Amniotic stem cell (primary cell): ENCODE measurements around the gene MAN2B2.
A peak's percentile ranks its signal among the peaks of the same experiment; 100 is the strongest.
"Not testable (repeated sequence)": the region's sequence is repeated elsewhere in the genome, so short reads cannot be mapped to it uniquely, and the experiment has no call there.

Source experiments
- DNase-seq: peaks from one replicate; lab custom pipeline; 2025; lab: John Stamatoyannopoulos, UW

The MAN2B2 gene

GRCh38 chr4:6617246-6617645 is 42.3 kb downstream of the MAN2B2 start:
- DNase-seq = no peak

DNA sequence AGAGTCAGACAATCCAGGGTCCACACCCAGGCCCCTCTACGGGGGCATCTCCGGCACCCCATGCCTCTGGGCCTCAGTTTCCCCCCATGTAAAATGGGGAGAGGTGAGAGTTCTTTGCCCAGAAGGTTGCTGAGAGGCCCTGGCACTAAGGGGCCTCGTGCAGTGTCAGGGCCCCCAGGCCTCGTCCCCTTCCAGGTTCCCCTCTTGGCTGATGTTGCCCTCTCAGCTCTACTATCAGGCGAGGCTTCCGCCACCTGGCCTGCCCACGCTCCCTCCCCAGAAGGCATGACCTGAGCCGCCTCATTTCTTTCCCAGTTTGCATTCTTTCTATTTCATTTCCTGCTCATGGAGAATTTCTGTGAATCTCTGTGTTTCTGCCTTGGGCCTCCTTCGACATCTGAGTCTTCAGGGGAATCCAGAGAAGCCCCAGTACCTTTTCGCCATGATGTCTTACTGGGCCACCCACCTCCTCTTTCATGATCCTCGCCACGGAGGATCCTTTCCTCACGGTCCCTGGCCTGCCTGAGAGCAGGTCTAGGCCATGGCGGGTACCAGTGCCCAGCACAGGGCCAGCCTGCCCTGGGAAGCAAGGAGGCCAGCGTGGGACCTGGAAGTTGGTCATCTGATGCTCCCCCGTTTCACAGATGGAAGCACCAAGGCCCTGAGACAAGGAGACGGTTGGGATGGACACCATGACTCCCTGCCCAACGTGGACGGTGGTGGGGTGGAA is 43.6 kb downstream of the MAN2B2 start:
- DNase-seq = no peak

- DNase-seq = no peak
These were observed 44.1 kb downstream of the MAN2B2 start for GRCh38 chr4:6619116-6619465.

GRCh38 chr4:6619466-6620255 is 44.7 kb downstream of the MAN2B2 start:
- DNase-seq = no peak

- no peak for DNase-seq
These were observed 45.3 kb downstream of the MAN2B2 start for GRCh38 chr4:6620296-6620695.

- no peak for DNase-seq
These were observed 46.0 kb downstream of the MAN2B2 start for GRCh38 chr4:6620891-6621555.

GRCh38 chr4:6621556-6621927 is 46.6 kb downstream of the MAN2B2 start:
- no peak for DNase-seq

GRCh38 chr4:6622744-6623143 is 47.8 kb downstream of the MAN2B2 start:
- no peak for DNase-seq

DNA sequence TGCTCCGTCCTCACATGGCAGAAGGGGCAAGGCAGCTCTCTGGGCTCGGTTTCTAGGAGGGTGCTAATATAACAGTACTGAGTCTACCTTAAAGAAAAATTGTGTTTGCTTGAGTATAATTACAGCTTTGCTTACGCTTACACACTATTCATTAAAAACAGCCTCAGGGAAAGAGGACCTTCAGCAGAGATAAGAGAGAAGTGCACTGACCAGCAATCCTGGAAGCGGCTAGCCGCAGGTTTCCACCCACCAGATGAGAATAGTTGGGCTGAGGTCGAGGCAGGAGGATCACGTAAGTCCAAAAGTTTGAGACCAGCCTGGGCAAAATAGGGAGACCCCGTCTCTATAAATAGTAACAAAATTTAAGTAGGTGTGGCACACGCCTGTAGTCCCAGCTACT is 50.3 kb downstream of the MAN2B2 start:
- no peak for DNase-seq

- no peak for DNase-seq
These were observed 51.1 kb downstream of the MAN2B2 start for GRCh38 chr4:6626066-6626465.

DNA sequence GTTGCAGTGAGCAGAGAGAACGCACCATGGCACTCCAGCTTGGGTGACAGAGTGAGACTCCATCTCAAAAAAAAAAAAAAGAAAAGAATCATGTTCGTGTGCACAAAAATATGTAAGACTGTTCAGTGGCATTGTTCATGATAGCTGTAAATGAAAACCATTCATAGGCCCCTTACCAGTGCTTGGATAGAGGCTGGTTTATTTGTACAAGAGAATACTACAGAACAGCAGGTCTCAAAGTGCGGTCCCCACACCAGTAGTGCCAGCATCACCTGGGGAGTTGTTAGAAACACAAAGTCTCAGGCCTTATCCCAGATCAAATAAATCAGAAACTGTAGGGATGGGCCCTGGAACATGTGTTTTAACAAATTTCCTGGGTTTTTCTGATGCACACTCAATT is 52.8 kb downstream of the MAN2B2 start:
- no peak for DNase-seq

- not testable (repeated sequence) for DNase-seq
These were observed 53.5 kb downstream of the MAN2B2 start for GRCh38 chr4:6628484-6628883.

DNA sequence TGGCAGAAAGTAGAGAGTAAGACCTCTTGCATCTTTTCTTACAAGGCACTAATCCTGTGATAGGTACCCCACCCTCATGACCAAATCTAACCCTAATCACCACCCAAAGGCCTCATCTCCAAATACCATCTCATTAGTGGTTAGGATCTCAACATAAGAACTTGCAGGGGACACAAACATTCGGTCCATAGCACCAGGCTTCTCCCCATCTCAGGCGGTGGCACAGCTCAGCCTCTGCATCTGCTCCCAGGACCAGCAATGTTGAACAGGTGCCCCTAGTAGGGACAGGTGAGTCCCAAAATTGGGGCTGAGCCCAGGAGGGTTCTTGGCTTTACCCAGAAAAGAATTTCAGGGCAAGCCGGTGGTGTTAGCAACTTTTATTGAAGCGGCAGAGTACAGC is 57.1 kb downstream of the MAN2B2 start:
- no peak for DNase-seq

- no peak for DNase-seq
These were observed 58.3 kb downstream of the MAN2B2 start for GRCh38 chr4:6633091-6633906.

DNA sequence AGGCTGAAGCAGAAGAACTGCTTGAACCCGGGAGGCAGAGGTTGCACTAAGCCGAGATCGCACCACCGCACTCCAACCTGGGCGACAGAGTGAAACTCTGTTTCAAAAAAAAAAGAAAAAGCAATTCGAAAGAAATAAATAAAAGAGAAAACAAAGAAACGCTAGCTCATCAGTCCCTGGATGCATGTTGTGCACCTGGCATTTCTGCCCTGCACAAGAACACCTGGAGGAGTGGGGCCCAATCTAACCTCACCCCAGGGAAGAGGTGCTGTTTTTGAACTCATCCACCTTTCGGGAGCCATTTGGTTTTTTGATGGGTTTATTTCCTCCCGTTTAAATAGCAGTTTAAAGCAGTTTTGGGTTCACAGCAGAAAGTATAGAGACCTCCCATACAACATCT is 59.8 kb downstream of the MAN2B2 start:
- no peak for DNase-seq

DNA sequence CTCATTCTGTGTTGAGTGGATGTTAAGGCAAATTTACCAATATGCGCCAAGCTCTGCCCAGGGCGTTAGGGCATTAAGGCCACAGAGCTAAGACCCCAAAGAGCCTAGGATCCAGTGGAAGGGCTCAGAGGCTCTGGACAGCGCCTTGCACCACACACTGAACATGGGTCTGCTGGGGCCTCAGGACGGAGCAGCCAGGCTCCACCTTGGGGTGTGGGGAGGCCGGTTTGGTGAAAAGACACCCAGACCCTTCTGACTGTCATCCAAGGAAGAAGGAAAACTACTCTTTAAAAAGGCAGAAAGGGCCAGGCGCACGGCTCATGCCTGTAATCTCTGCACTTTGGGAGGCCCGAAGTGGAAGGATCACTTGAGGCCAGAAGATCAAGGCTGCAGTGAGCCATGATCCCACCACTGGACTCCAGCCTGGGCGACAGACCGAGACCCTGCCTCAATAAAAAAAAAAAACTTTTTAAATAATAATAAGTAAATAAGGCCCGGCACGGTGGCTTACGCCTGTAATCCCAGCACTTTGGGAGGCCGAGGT is 64.2 kb downstream of the MAN2B2 start:
- DNase-seq = no peak

DNA sequence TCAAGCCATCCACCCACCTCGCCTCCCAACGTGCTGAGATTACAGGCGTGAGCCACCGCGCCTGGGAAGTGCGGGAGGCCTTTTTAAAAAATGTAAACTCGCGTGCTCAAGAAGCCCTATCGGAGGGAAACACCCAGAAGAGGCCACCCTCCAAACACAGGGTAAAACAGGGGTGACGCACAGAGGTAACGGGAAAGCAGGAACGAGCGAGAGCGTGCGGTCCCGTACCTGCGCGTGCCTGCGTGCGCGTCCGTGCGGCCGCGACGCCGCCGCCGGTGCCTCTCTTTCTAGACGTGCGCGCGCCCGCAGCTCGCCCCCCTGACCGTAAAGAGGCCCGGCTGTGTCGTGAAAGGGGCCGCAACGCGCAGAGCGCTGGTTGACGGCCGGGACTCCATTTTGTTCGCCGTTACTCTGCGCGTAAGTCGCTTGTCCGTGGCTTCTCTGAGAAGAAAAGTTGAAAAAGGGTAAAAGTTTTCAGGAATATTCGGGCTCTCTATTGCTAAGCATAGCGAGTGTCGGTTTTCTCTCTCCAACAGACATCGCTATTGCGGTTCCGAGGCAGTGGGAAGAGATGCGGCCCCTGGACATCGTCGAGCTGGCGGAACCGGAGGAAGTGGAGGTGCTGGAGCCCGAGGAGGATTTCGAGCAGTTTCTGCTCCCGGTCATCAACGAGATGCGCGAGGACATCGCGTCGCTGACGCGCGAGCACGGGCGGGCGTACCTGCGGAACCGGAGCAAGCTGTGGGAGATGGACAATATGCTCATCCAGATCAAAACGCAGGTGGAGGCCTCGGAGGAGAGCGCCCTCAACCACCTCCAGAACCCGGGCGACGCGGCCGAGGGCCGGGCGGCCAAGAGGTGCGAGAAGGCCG is 65.5 kb downstream of the MAN2B2 start, which contains the start of gene MRFAP1:
Gene MRFAP1 (plus strand): TSS at position 394 of the 872 bp plus-strand sequence. CDS start 178 bp downstream, at position 572.
- DNase-seq = peak; percentile 94

- DNase-seq = no peak
These were observed 66.4 kb downstream of the MAN2B2 start for GRCh38 chr4:6641164-6641970.

DNA sequence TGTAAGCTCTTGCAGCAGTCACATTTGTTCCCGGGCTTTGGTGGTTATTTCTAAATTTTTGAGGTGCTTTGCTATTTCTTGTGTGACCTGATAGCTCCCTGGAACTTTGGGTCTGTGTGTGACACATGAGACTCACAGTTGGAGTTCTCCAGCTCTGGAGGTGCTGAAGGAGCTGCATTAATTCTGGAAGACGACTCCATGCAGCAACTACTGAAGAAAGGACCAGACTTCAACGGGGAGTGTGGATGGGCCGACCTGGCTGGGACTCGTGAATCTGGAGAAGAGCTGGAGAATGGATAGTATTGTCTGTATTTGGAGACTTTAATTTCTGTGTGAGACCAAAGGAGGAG is 67.0 kb downstream of the MAN2B2 start:
- DNase-seq = no peak
